B cell (primary cell): ENCODE data around the gene PRLR.

Experiments used
- EZH2 ChIP-seq: IDR thresholded peaks from 2 replicates; pipeline ENCODE4 v1.6.1; 2012; ENCODE audit warnings: borderline replicate concordance, low read depth, mild to moderate bottlenecking, moderate library complexity, low read length; ENCODE audit not compliant: insufficient read depth, poor library complexity, severe bottlenecking
- TF ChIP-seq, protein P1 (sequence below): fragments of 200-600 bp; IDR thresholded peaks from one replicate; pipeline ENCODE4 v1.8.0; 2022; ENCODE audit warnings: antibody characterized with exemption, mild to moderate bottlenecking

DNA sequence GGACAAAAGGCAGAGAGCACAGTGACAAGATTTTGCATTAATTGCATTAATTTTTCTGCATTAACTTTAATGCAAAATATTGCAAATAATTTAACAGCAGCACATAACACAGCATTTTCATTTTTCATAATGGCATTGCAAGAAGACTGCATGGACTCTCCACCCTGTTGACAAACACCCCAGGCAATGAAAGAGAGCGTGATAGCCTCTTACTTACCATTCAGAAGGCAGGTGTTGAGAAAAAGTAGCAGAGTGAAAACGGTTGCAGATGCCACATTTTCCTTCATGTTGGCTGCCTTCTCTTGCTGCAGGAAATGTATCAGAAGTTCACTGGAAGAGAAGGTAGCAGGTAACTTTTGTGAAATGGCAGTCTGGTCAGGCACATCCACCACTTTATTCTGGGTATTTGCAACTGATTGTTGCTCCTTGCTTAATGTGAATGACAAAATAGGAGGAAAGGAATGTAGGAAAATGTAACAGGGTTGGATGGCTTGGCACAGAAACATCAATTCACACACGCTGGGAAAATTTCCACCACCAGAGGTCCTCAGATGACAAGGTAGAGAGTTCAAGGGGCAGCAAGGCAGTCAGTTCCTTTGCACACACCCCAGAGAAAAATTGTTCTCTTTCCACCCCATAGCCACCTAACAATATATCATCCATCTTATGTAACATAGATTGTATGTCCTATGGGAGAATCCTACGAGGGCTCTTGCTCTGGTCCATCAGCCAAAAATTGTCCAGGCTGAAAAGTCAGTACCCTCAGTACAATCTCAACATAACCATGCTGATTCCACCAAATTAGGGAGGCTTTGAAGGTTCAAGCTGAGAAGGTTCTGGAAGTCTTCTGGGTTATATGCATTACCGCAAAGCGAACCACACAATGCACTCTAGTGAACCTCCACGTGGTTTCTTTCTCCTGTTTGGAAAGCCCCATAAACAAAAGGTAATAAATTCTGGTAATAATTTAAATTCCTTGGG is 140.7 kb downstream of the PRLR start:
- TF ChIP-seq, protein P1, sequence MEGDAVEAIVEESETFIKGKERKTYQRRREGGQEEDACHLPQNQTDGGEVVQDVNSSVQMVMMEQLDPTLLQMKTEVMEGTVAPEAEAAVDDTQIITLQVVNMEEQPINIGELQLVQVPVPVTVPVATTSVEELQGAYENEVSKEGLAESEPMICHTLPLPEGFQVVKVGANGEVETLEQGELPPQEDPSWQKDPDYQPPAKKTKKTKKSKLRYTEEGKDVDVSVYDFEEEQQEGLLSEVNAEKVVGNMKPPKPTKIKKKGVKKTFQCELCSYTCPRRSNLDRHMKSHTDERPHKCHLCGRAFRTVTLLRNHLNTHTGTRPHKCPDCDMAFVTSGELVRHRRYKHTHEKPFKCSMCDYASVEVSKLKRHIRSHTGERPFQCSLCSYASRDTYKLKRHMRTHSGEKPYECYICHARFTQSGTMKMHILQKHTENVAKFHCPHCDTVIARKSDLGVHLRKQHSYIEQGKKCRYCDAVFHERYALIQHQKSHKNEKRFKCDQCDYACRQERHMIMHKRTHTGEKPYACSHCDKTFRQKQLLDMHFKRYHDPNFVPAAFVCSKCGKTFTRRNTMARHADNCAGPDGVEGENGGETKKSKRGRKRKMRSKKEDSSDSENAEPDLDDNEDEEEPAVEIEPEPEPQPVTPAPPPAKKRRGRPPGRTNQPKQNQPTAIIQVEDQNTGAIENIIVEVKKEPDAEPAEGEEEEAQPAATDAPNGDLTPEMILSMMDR, result peak; percentile 84
- no peak for TF ChIP-seq EZH2
